ENCODE data around the gene NF1.
"Not testable (repeated sequence)": the region's sequence is repeated elsewhere in the genome, so short reads cannot be mapped to it uniquely, and the experiment has no call there.

NF1 gene

GRCh38 chr17:31339906-31340661 lies 245.3 kb downstream of the NF1 start:
- Histone ChIP-seq H3K4me3 (ENCODE audit: insufficient read depth in 1 of 2, low read depth in 1 of 2, low read length in 2 of 2) (no peak overlapping the region), H3K18ac (ENCODE audit: low read depth in 1 of 2, low read length in 2 of 2) (no peak overlapping the region), H3K4me2 (ENCODE audit: low read length, poor library complexity, severe bottlenecking) (no peak overlapping the region), H3K4me1 (ENCODE audit: control insufficient read depth, insufficient read depth, low read depth, low read length) (no peaks in the 10 kb centered on the region), H2BK15ac (ENCODE audit: low read depth, poor library complexity, severe bottlenecking) (no peak overlapping the region), H4K91ac (ENCODE audit: low read length) (no peak overlapping the region), H3K27ac (ENCODE audit: low read length, poor library complexity, severe bottlenecking) (no peak overlapping the region), H2AK5ac (ENCODE audit: low read length, severe bottlenecking) (no peak overlapping the region), H3K9me3 (ENCODE audit: control insufficient read depth, low read length) (no peaks in the 10 kb centered on the region), H2BK12ac (ENCODE audit: low read length in 2 of 2) (no peak overlapping the region), H3K23ac (ENCODE audit: low read length in 2 of 2) (no peak overlapping the region), H3K79me1 (replicated peaks; ENCODE audit: low read length, poor library complexity, severe bottlenecking) (peaks cover 4% of the 10 kb centered on the region), H4K8ac (ENCODE audit: low read length) (no peak overlapping the region), H2BK120ac (ENCODE audit: low read depth, low read length) (no peak overlapping the region), H2AFZ (ENCODE audit: low read depth, low read length) (no peak overlapping the region), H3K27me3 (ENCODE audit: control insufficient read depth in 1 of 2, insufficient read depth in 1 of 2, low read length in 2 of 2) (no peaks in the 10 kb centered on the region), H3K4ac (ENCODE audit: low read depth in 1 of 2, low read length in 2 of 2) (no peak overlapping the region), H2BK5ac (ENCODE audit: low read depth, low read length, poor library complexity, severe bottlenecking) (no peak overlapping the region), H3K36me3 (ENCODE audit: control insufficient read depth in 1 of 2, insufficient read depth in 2 of 2, low read depth in 1 of 2, low read length in 2 of 2) (peaks cover 14 to 61% of the 10 kb centered on the region in 2 experiments), H3K9ac (ENCODE audit: low read length) (peak overlapping the region; percentile 36), H3K14ac (ENCODE audit: low read length in 2 of 2) (no peak overlapping the region)
- WGBS: 78% methylated on average over 5 of the region's 6 CpGs
- DNase-seq: peak; percentile 72

DNA sequence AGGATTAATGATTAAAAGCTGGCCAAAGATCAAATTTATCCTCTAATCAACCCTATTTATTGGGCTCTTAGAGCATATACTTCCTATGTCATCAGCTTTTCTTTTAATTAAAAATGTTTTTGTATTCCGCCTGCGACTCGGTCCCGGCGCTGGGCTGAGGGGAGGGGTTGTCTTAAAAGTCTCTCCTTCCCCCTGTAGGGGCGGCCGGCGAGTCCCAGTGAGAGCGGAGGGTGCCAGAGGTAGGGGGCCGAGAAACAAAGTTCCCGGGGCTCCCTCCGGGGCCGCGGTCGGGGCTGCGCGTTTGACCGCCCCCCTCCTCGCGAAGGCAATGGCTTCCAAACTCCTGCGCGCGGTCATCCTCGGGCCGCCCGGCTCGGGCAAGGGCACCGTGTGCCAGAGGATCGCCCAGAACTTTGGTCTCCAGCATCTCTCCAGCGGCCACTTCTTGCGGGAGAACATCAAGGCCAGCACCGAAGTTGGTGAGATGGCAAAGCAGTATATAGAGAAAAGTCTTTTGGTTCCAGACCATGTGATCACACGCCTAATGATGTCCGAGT lies 250.5 kb downstream of the NF1 start:
- not testable (repeated sequence) for H2BK120ac ChIP-seq (ENCODE audit: low read depth, low read length); H3K79me1 ChIP-seq (replicated peaks; ENCODE audit: low read length, poor library complexity, severe bottlenecking); H3K27ac ChIP-seq (ENCODE audit: low read length, poor library complexity, severe bottlenecking); H4K8ac ChIP-seq (ENCODE audit: low read length); DNase-seq; H3K4me3 ChIP-seq (ENCODE audit: insufficient read depth in 1 of 2, low read depth in 1 of 2, low read length in 2 of 2); H3K4me2 ChIP-seq (ENCODE audit: low read length, poor library complexity, severe bottlenecking); H2BK5ac ChIP-seq (ENCODE audit: low read depth, low read length, poor library complexity, severe bottlenecking); H4K91ac ChIP-seq (ENCODE audit: low read length); H3K9me3 ChIP-seq (ENCODE audit: control insufficient read depth, low read length); H3K27me3 ChIP-seq (ENCODE audit: control insufficient read depth in 1 of 2, insufficient read depth in 1 of 2, low read length in 2 of 2); H2AK5ac ChIP-seq (ENCODE audit: low read length, severe bottlenecking); H3K9ac ChIP-seq (ENCODE audit: low read length); H3K4ac ChIP-seq (ENCODE audit: low read depth in 1 of 2, low read length in 2 of 2); H2AFZ ChIP-seq (ENCODE audit: low read depth, low read length); H3K18ac ChIP-seq (ENCODE audit: low read depth in 1 of 2, low read length in 2 of 2); H3K4me1 ChIP-seq (ENCODE audit: control insufficient read depth, insufficient read depth, low read depth, low read length); H2BK15ac ChIP-seq (ENCODE audit: low read depth, poor library complexity, severe bottlenecking); H2BK12ac ChIP-seq (ENCODE audit: low read length in 2 of 2); H3K23ac ChIP-seq (ENCODE audit: low read length in 2 of 2); H3K14ac ChIP-seq (ENCODE audit: low read length in 2 of 2)
- peaks cover 12 to 46% of the 10 kb centered on the region in 2 experiments for H3K36me3 ChIP-seq (ENCODE audit: control insufficient read depth in 1 of 2, insufficient read depth in 2 of 2, low read depth in 1 of 2, low read length in 2 of 2)
- WGBS: 97% methylated on average over 5 of the region's 34 CpGs

DNA sequence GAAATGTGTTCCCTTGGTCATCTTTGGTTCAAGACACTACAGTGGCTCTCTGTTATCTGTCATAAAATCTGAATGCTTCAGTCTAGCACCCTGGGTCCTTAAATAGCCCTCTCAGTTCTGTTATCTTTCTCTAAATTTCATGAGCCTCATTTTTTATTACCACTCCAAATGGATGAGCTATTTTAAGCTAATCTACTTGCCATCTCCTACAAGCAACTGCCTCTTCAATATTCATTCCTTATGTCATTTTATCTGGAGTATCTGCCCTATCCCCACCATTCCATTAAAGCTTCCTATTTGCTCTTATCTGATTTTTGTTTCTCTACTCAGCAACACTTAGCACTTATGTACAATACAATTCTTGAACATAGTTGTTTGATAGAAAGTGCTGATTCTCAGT lies 254.7 kb downstream of the NF1 start:
- H2BK5ac ChIP-seq (ENCODE audit: low read depth, low read length, poor library complexity, severe bottlenecking): no peak overlapping the region
- H2BK12ac ChIP-seq (ENCODE audit: low read length in 2 of 2): no peak overlapping the region
- no peaks in the 10 kb centered on the region for H3K27me3 ChIP-seq (ENCODE audit: control insufficient read depth in 1 of 2, insufficient read depth in 1 of 2, low read length in 2 of 2)
- H3K27ac ChIP-seq (ENCODE audit: low read length, poor library complexity, severe bottlenecking): no peak overlapping the region
- no peak overlapping the region for H4K91ac ChIP-seq (ENCODE audit: low read length)
- H3K14ac ChIP-seq (ENCODE audit: low read length in 2 of 2): no peak overlapping the region
- no peak overlapping the region for H3K4me2 ChIP-seq (ENCODE audit: low read length, poor library complexity, severe bottlenecking)
- H2BK15ac ChIP-seq (ENCODE audit: low read depth, poor library complexity, severe bottlenecking): no peak overlapping the region
- no peak overlapping the region for H2BK120ac ChIP-seq (ENCODE audit: low read depth, low read length)
- H3K4ac ChIP-seq (ENCODE audit: low read depth in 1 of 2, low read length in 2 of 2): no peak overlapping the region
- H3K18ac ChIP-seq (ENCODE audit: low read depth in 1 of 2, low read length in 2 of 2): no peak overlapping the region
- no peaks in the 10 kb centered on the region for H3K9me3 ChIP-seq (ENCODE audit: control insufficient read depth, low read length)
- no peak overlapping the region for H2AK5ac ChIP-seq (ENCODE audit: low read length, severe bottlenecking)
- no peak overlapping the region for H2AFZ ChIP-seq (ENCODE audit: low read depth, low read length)
- H3K23ac ChIP-seq (ENCODE audit: low read length in 2 of 2): no peak overlapping the region
- H3K4me1 ChIP-seq (ENCODE audit: control insufficient read depth, insufficient read depth, low read depth, low read length): no peaks in the 10 kb centered on the region
- H3K36me3 ChIP-seq (ENCODE audit: control insufficient read depth in 1 of 2, insufficient read depth in 2 of 2, low read depth in 1 of 2, low read length in 2 of 2): peaks cover 17 to 56% of the 10 kb centered on the region in 2 experiments
- H4K8ac ChIP-seq (ENCODE audit: low read length): no peak overlapping the region
- no peak for DNase-seq
- no peak overlapping the region for H3K9ac ChIP-seq (ENCODE audit: low read length)
- H3K79me1 ChIP-seq (replicated peaks; ENCODE audit: low read length, poor library complexity, severe bottlenecking): peaks cover 3% of the 10 kb centered on the region
- no peak overlapping the region for H3K4me3 ChIP-seq (ENCODE audit: insufficient read depth in 1 of 2, low read depth in 1 of 2, low read length in 2 of 2)

- no peak overlapping the region for H4K8ac ChIP-seq (ENCODE audit: low read length)
- peaks cover 3% of the 10 kb centered on the region for H3K79me1 ChIP-seq (replicated peaks; ENCODE audit: low read length, poor library complexity, severe bottlenecking)
Measured at GRCh38 chr17:31355935-31356334, 261.2 kb downstream of the NF1 start.

More at GRCh38 chr17:31355935-31356334, 261.2 kb downstream of the NF1 start:
- Histone ChIP-seq H2AFZ (ENCODE audit: low read depth, low read length) (no peak overlapping the region), H3K4me2 (ENCODE audit: low read length, poor library complexity, severe bottlenecking) (no peak overlapping the region), H3K27ac (ENCODE audit: low read length, poor library complexity, severe bottlenecking) (no peak overlapping the region), H2BK120ac (ENCODE audit: low read depth, low read length) (no peak overlapping the region), H2AK5ac (ENCODE audit: low read length, severe bottlenecking) (no peak overlapping the region), H3K18ac (ENCODE audit: low read depth in 1 of 2, low read length in 2 of 2) (no peak overlapping the region), H3K23ac (ENCODE audit: low read length in 2 of 2) (no peak overlapping the region), H3K4me1 (ENCODE audit: control insufficient read depth, insufficient read depth, low read depth, low read length) (no peaks in the 10 kb centered on the region), H3K4ac (ENCODE audit: low read depth in 1 of 2, low read length in 2 of 2) (no peak overlapping the region), H4K91ac (ENCODE audit: low read length) (no peak overlapping the region), H3K4me3 (ENCODE audit: insufficient read depth in 1 of 2, low read depth in 1 of 2, low read length in 2 of 2) (no peak overlapping the region), H3K27me3 (ENCODE audit: control insufficient read depth in 1 of 2, insufficient read depth in 1 of 2, low read length in 2 of 2) (no peaks in the 10 kb centered on the region), H2BK15ac (ENCODE audit: low read depth, poor library complexity, severe bottlenecking) (no peak overlapping the region), H2BK5ac (ENCODE audit: low read depth, low read length, poor library complexity, severe bottlenecking) (no peak overlapping the region), H2BK12ac (ENCODE audit: low read length in 2 of 2) (no peak overlapping the region), H3K9ac (ENCODE audit: low read length) (no peak overlapping the region), H3K36me3 (ENCODE audit: control insufficient read depth in 1 of 2, insufficient read depth in 2 of 2, low read depth in 1 of 2, low read length in 2 of 2) (peaks cover 16 to 89% of the 10 kb centered on the region in 2 experiments), H3K14ac (ENCODE audit: low read length in 2 of 2) (no peak overlapping the region), H3K9me3 (ENCODE audit: control insufficient read depth, low read length) (no peaks in the 10 kb centered on the region)
- no peak for DNase-seq
- WGBS: no CpG with 5 or more reads among the region's 1 CpG
